ENCODE results near the gene AAMP.
"Not testable (repeated sequence)": the region's sequence is repeated elsewhere in the genome, so short reads cannot be mapped to it uniquely, and the experiment has no call there.

AAMP gene

GRCh38 chr2:218273908-218274249 lies 3.9 kb upstream of the AAMP start:
- DNase-seq, result no peak

GRCh38 chr2:218273214-218273907 lies 3.4 kb upstream of the AAMP start:
- DNase-seq, result not testable (repeated sequence)

GRCh38 chr2:218272531-218273212 lies 2.7 kb upstream of the AAMP start:
- peak; percentile 84 for DNase-seq

GRCh38 chr2:218271865-218272530 lies 2.1 kb upstream of the AAMP start:
- no peak for DNase-seq

GRCh38 chr2:218271487-218271797 lies 1.5 kb upstream of the AAMP start:
- no peak for DNase-seq

GRCh38 chr2:218270721-218271486 lies 967 bp upstream of the AAMP start:
- DNase-seq, result no peak

GRCh38 chr2:218267259-218267658 lies 2.7 kb downstream of the AAMP start:
- DNase-seq, result no peak

GRCh38 chr2:218266316-218266979 lies 3.5 kb downstream of the AAMP start:
- DNase-seq, result no peak

- DNase-seq, result no peak
These were observed 4.3 kb downstream of the AAMP start for GRCh38 chr2:218265626-218266025.

- DNase-seq, result no peak
These were observed 5.0 kb downstream of the AAMP start for GRCh38 chr2:218264773-218265561.

- no peak for DNase-seq
These were observed 5.9 kb downstream of the AAMP start for GRCh38 chr2:218263817-218264641.

- no peak for DNase-seq
These were observed 7.0 kb downstream of the AAMP start for GRCh38 chr2:218262631-218263586.

GRCh38 chr2:218262237-218262600 lies 7.7 kb downstream of the AAMP start:
- no peak for DNase-seq

- no peak for DNase-seq
These were observed 8.3 kb downstream of the AAMP start for GRCh38 chr2:218261423-218262236.

GRCh38 chr2:218260742-218261422 lies 9.1 kb downstream of the AAMP start, which contains the start of gene GPBAR1:
Gene GPBAR1, plus strand, starts transcription at chr2:218261015. Its CDS starts 1,710 bp downstream, at chr2:218262725.
- no peak for DNase-seq

- DNase-seq, result no peak
These were observed 9.8 kb downstream of the AAMP start for GRCh38 chr2:218260166-218260565.

GRCh38 chr2:218259099-218259961 lies 10.6 kb downstream of the AAMP start:
- no peak for DNase-seq

Measured in activated CD4-positive, alpha-beta T cell treated with anti-CD3 and anti-CD28 coated beads for 48 hours (primary cell).